Measurements from ENCODE around the gene IDE. TPM values are rescaled to one million over a fixed set of nuclear protein-coding genes. Genes with fewer than 3 reads are reported as not detected.
"Not testable (repeated sequence)": the region's sequence is repeated elsewhere in the genome, so short reads cannot be mapped to it uniquely, and the experiment has no call there.

IDE gene
- total RNA-seq, 1 donor from 2014 or later: 34.8 TPM

- not testable (repeated sequence) for ATAC-seq; DNase-seq (ENCODE audit: low spot score)
- intact Hi-C loops (cut with DNase I): loop anchor here (5.0 kb wide), 1 partner anchor 52 kb away; no protein-coding TSS in a partner anchor
Observed at GRCh38 chr10:92569663-92570062, 4.2 kb downstream of the IDE start.

GRCh38 chr10:92569071-92569470 is 4.8 kb downstream of the IDE start:
- no peak for ATAC-seq
- DNase-seq (ENCODE audit: low spot score): no peak
- intact Hi-C loops (cut with DNase I): no loop called here

- intact Hi-C loops (cut with DNase I): no loop called here
- ATAC-seq (no peak), DNase-seq (ENCODE audit: low spot score) (no peak)
Observed at GRCh38 chr10:92567952-92568600, 5.8 kb downstream of the IDE start.

DNA sequence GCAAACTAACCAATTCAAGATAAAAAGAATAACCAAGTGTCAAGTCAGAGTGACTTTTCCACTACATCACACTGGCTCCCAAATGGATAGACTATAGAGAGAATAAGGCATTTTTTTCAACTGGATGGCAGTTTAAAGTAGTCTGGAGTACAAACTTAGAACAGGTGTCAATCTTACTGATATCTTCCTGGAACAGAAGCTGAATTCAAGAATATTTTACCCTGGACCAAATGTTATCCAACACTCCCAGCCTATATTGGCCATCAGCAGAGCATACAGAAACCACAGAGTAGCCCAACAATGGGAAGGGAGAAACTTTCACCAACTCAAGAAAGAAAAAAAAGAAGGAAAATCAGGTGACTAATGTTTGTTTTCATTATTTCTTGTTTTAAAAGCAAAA is 11.5 kb downstream of the IDE start:
- DNase-seq (ENCODE audit: low spot score): no peak
- intact Hi-C loops (cut with DNase I): no loop called here
- no peak for ATAC-seq

- DNase-seq (ENCODE audit: low spot score): no peak
- intact Hi-C loops (cut with DNase I): no loop called here
- ATAC-seq: no peak
Observed at GRCh38 chr10:92559046-92559445, 14.8 kb downstream of the IDE start.

DNA sequence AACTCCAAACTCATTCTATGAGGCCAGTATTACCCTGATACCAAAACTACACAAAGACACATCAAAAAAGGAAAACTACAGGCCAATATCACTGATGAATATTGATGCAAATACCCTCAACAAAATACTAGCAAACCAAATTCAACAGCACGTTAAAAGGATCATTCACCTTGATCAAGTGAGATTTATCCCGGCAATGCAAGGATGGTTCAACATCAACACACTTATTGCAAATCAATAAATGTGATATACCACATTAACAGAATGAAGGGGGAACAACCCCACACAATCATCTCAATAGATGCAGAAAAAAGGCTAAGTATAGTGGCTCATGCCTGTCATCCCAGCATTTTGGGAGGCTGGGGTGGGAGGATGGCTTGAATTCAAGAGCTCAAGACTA is 19.9 kb downstream of the IDE start:
- intact Hi-C loops (cut with DNase I): no loop called here
- ATAC-seq: no peak
- no peak for DNase-seq (ENCODE audit: low spot score)

GRCh38 chr10:92552310-92552709 is 21.6 kb downstream of the IDE start:
- DNase-seq (ENCODE audit: low spot score) (no peak), ATAC-seq (no peak)
- intact Hi-C loops (cut with DNase I): no loop called here

DNA sequence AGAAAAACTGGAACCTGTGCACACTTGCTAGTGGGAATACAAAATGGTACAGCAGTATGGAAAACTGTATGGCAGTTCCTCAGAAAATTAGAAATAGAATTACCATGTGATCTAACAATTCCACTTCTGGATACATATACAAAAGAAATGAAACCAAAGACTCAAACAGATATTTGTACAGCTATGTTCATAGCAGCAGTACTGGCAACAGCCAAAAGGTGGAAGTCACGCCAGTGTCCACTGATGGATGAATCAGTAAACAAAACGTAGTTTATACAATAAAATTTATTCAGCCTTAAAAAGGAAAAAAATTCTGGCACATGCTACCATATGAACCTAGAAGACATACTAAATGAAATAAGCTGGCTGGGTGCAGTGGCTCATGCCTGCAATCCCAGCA is 23.0 kb downstream of the IDE start:
- no peak for ATAC-seq
- no peak for DNase-seq (ENCODE audit: low spot score)
- intact Hi-C loops (cut with DNase I): no loop called here

DNA sequence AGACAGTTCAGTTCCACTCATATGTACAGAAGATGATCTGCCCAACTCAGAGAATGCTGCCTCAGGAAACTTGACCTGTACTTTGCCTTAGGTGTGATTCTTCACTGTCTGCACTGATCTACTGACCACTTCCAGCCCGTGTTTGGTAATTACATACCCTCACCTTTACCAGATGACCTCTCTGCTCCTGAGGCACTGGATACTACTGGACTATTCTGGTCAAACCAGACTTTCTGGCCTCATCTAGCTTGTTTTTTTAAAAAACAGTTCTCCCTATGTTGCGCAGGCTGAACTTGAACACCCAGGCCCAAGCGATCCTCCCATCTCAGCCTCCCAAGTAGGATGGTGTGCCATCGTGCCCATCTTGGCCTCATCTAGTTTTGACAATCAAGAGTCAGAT is 26.2 kb downstream of the IDE start:
- no peak for DNase-seq (ENCODE audit: low spot score)
- no peak for ATAC-seq
- intact Hi-C loops (cut with DNase I): no loop called here

- intact Hi-C loops (cut with DNase I): no loop called here
- ATAC-seq: no peak
Observed at GRCh38 chr10:92545556-92545955, 28.3 kb downstream of the IDE start.

DNA sequence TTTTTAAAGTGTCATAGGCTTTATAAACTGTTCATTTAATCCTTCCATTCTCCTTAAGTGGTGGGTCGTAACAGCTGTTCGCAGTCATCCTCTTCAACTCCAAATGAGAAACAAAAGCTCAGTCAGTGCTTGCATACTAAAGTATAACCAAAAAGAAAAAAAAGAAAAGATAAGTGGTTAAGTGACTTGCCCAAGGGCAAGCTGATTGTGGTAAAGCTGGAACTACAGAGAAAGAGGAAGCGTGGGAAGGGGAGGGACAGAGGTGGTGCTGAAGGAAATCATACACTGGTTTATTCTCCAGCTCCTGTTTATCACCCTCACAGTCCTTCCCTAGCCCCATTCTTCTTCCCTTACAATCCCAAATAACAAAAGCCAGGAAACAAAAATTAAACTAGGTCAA is 29.6 kb downstream of the IDE start:
- intact Hi-C loops (cut with DNase I): no loop called here
- no peak for ATAC-seq
- no peak for DNase-seq (ENCODE audit: low spot score)

More at GRCh38 chr10:92545556-92545955, 28.3 kb downstream of the IDE start:
- DNase-seq (ENCODE audit: low spot score): no peak

GRCh38 chr10:92542458-92542857 is 31.4 kb downstream of the IDE start:
- intact Hi-C loops (cut with DNase I): no loop called here
- no peak for ATAC-seq

DNA sequence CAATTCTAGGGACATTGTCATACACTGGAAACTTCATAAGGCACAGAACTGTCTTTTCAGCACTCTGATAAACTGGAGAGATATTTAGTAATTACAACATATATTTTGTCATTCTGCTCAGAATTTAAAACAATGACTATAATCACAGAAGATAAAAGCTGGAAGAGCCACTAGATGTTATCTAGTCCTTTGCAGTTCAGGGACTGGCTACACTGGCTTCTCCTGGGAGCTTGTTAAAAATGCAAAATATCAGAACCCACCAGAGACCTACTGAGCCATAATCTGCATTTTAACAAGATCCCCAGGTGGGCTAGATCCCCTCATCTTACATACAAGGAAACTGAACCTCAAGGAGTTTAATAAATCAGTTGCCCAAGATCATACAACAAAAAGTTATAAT is 32.3 kb downstream of the IDE start:
- ATAC-seq: no peak
- intact Hi-C loops (cut with DNase I): no loop called here
- no peak for DNase-seq (ENCODE audit: low spot score)

More at GRCh38 chr10:92542458-92542857, 31.4 kb downstream of the IDE start:
- no peak for DNase-seq (ENCODE audit: low spot score)

DNA sequence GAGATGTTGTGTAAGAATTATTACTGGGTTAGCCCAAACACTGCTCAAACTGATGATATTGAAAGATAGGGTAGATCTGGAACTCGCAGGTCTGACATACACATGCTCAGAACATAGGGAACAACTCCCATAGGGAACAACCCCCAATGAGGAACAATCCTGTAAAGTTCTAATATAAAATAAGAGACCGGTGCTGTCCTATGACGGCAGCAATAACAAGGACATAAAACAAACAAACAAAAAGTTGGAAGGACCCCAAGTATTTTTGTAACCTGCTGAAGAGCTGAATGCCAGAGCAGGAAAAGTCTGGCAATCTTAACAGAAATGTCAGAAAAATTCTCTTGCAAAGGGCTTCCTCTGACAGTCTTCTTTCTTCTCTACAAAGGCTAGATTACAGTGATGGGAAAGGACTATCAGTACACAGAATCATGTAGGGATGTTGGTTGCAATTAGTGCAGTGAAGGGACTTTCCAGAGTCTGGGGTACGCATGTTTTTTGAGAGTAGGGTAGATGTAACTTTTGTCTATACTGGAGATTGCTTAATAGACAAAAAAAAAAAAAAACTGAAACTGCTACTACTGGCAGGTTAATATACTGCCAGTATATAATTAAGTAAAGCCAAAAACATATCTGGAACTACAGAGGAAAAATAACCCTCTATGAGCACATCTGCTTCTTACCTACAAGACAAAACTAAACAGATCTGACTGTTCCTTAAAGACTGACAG is 35.5 kb downstream of the IDE start:
- intact Hi-C loops (cut with DNase I): no loop called here
- no peak for ATAC-seq
- DNase-seq (ENCODE audit: low spot score): no peak

- intact Hi-C loops (cut with DNase I): no loop called here
- ATAC-seq: no peak
- DNase-seq (ENCODE audit: low spot score): no peak
Observed at GRCh38 chr10:92530891-92531535, 42.9 kb downstream of the IDE start.

- no peak for ATAC-seq
- no peak for DNase-seq (ENCODE audit: low spot score)
- intact Hi-C loops (cut with DNase I): no loop called here
Observed at GRCh38 chr10:92530421-92530820, 43.5 kb downstream of the IDE start.

- DNase-seq (ENCODE audit: low spot score) (no peak), ATAC-seq (no peak)
- intact Hi-C loops (cut with DNase I): no loop called here
Observed at GRCh38 chr10:92527716-92528115, 46.2 kb downstream of the IDE start.

GRCh38 chr10:92523639-92524038 is 50.3 kb downstream of the IDE start:
- no peak for ATAC-seq
- DNase-seq (ENCODE audit: low spot score): no peak
- intact Hi-C loops (cut with DNase I): no loop called here

- peak; percentile 72 for DNase-seq (ENCODE audit: low spot score)
- ATAC-seq: peak; percentile 88
- intact Hi-C loops (cut with DNase I): loop anchor here (5.0 kb wide), 1 partner anchor 55 kb away; the partner anchor contains the start of gene IDE
Observed at GRCh38 chr10:92517034-92517655, 56.7 kb downstream of the IDE start.

GRCh38 chr10:92508866-92509265 is 65.0 kb downstream of the IDE start:
- no peak for DNase-seq (ENCODE audit: low spot score)
- no peak for ATAC-seq
- intact Hi-C loops (cut with DNase I): no loop called here

All from sciatic nerve (tissue), 2 donors.